ENCODE measurements around the gene KCNA3.

DNA sequence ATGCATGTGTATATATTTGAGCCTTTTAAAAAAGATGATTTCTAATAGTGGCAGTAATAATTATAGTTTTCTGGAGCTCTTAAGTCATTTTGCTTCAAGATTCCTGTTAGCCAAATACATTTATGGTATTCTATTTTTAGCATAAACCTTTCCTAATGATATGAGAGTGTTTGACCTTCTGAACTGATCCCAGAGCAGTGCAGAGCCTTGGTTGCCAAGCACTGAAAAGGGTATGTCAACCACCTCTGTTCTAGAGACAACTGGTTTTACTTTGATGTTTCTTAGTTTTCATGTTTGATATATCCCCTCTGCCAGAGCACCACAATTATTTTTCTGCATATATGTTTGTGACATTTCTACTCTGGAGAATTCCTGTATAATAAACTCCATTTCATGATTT, 15.1 kb upstream of the KCNA3 start:
- TF ChIP-seq POLR2AphosphoS5 (IDR thresholded peaks at IDR 0.05; ENCODE audit: low read depth, low read length) (no peak), RAD21 (IDR thresholded peaks at IDR 0.05; ENCODE audit: low read length) (no peak), EP300 (IDR thresholded peaks at IDR 0.05; ENCODE audit: borderline replicate concordance in 1 of 2, low read depth in 1 of 2, low read length in 1 of 2) (no peak), JUND (IDR thresholded peaks at IDR 0.05) (no peak), NRF1 (IDR thresholded peaks at IDR 0.05; ENCODE audit: low read depth, low read length) (no peak), TCF12 (IDR thresholded peaks at IDR 0.05) (no peak)
- TF ChIP-seq, protein P1, sequence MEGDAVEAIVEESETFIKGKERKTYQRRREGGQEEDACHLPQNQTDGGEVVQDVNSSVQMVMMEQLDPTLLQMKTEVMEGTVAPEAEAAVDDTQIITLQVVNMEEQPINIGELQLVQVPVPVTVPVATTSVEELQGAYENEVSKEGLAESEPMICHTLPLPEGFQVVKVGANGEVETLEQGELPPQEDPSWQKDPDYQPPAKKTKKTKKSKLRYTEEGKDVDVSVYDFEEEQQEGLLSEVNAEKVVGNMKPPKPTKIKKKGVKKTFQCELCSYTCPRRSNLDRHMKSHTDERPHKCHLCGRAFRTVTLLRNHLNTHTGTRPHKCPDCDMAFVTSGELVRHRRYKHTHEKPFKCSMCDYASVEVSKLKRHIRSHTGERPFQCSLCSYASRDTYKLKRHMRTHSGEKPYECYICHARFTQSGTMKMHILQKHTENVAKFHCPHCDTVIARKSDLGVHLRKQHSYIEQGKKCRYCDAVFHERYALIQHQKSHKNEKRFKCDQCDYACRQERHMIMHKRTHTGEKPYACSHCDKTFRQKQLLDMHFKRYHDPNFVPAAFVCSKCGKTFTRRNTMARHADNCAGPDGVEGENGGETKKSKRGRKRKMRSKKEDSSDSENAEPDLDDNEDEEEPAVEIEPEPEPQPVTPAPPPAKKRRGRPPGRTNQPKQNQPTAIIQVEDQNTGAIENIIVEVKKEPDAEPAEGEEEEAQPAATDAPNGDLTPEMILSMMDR (IDR thresholded peaks at IDR 0.05), result no peak
- TF ChIP-seq, protein P2, sequence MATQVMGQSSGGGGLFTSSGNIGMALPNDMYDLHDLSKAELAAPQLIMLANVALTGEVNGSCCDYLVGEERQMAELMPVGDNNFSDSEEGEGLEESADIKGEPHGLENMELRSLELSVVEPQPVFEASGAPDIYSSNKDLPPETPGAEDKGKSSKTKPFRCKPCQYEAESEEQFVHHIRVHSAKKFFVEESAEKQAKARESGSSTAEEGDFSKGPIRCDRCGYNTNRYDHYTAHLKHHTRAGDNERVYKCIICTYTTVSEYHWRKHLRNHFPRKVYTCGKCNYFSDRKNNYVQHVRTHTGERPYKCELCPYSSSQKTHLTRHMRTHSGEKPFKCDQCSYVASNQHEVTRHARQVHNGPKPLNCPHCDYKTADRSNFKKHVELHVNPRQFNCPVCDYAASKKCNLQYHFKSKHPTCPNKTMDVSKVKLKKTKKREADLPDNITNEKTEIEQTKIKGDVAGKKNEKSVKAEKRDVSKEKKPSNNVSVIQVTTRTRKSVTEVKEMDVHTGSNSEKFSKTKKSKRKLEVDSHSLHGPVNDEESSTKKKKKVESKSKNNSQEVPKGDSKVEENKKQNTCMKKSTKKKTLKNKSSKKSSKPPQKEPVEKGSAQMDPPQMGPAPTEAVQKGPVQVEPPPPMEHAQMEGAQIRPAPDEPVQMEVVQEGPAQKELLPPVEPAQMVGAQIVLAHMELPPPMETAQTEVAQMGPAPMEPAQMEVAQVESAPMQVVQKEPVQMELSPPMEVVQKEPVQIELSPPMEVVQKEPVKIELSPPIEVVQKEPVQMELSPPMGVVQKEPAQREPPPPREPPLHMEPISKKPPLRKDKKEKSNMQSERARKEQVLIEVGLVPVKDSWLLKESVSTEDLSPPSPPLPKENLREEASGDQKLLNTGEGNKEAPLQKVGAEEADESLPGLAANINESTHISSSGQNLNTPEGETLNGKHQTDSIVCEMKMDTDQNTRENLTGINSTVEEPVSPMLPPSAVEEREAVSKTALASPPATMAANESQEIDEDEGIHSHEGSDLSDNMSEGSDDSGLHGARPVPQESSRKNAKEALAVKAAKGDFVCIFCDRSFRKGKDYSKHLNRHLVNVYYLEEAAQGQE (IDR thresholded peaks at IDR 0.05; ENCODE audit: low read depth, low read length), result no peak

All from SK-N-SH (cell line).